Measurements from ENCODE around the gene SLC16A3.

SLC16A3 gene

GRCh38 chr17:82235775-82236141 lies 6.9 kb downstream of the SLC16A3 start:
- Histone ChIP-seq H3K9ac (ENCODE audit: insufficient read length, low read depth) (peak overlapping the region; percentile 70), H3K9me3 (ENCODE audit: insufficient read depth, low read length) (no peaks in the 10 kb centered on the region), H3K36me3 (ENCODE audit: insufficient read depth, insufficient read length, low read length) (peaks cover 68% of the 10 kb centered on the region), H3K27me3 (ENCODE audit: insufficient read depth, insufficient read length) (no peaks in the 10 kb centered on the region), H3K4me3 (ENCODE audit: insufficient read length, low read depth) (no peak overlapping the region), H3K4me1 (ENCODE audit: insufficient read depth, insufficient read length) (peaks cover 55% of the 10 kb centered on the region)
- no peak for DNase-seq (ENCODE audit: low read depth, low spot score)
- TF ChIP-seq SUZ12 (IDR thresholded peaks at IDR 0.05; ENCODE audit: extremely low read depth, insufficient read depth, insufficient read length) (no peak), YY1 (IDR thresholded peaks at IDR 0.05; ENCODE audit: insufficient read depth, insufficient read length) (no peak), ZNF274 (IDR thresholded peaks at IDR 0.05; ENCODE audit: low read depth, low read length) (no peak)

GRCh38 chr17:82236142-82236971 lies 7.5 kb downstream of the SLC16A3 start:
- Histone ChIP-seq H3K9me3 (ENCODE audit: insufficient read depth, low read length) (no peaks in the 10 kb centered on the region), H3K9ac (ENCODE audit: insufficient read length, low read depth) (peak overlapping the region; percentile 70), H3K4me3 (ENCODE audit: insufficient read length, low read depth) (no peak overlapping the region), H3K4me1 (ENCODE audit: insufficient read depth, insufficient read length) (peaks cover 57% of the 10 kb centered on the region), H3K27me3 (ENCODE audit: insufficient read depth, insufficient read length) (no peaks in the 10 kb centered on the region), H3K36me3 (ENCODE audit: insufficient read depth, insufficient read length, low read length) (peaks cover 74% of the 10 kb centered on the region)
- no peak for DNase-seq (ENCODE audit: low read depth, low spot score)
- TF ChIP-seq YY1 (IDR thresholded peaks at IDR 0.05; ENCODE audit: insufficient read depth, insufficient read length) = no peak
- TF ChIP-seq ZNF274 (IDR thresholded peaks at IDR 0.05; ENCODE audit: low read depth, low read length) = no peak
- no peak for TF ChIP-seq SUZ12 (IDR thresholded peaks at IDR 0.05; ENCODE audit: extremely low read depth, insufficient read depth, insufficient read length)

GRCh38 chr17:82237083-82237745 lies 8.4 kb downstream of the SLC16A3 start:
- H3K36me3 ChIP-seq (ENCODE audit: insufficient read depth, insufficient read length, low read length) = peaks cover 81% of the 10 kb centered on the region
- no peak for TF ChIP-seq ZNF274 (IDR thresholded peaks at IDR 0.05; ENCODE audit: low read depth, low read length)
- TF ChIP-seq SUZ12 (IDR thresholded peaks at IDR 0.05; ENCODE audit: extremely low read depth, insufficient read depth, insufficient read length) = no peak
- no peak for TF ChIP-seq YY1 (IDR thresholded peaks at IDR 0.05; ENCODE audit: insufficient read depth, insufficient read length)
- no peak overlapping the region for H3K4me3 ChIP-seq (ENCODE audit: insufficient read length, low read depth)
- no peaks in the 10 kb centered on the region for H3K27me3 ChIP-seq (ENCODE audit: insufficient read depth, insufficient read length)
- no peak for DNase-seq (ENCODE audit: low read depth, low spot score)
- H3K9ac ChIP-seq (ENCODE audit: insufficient read length, low read depth) = no peak overlapping the region
- H3K9me3 ChIP-seq (ENCODE audit: insufficient read depth, low read length) = no peaks in the 10 kb centered on the region
- peaks cover 61% of the 10 kb centered on the region for H3K4me1 ChIP-seq (ENCODE audit: insufficient read depth, insufficient read length)

GRCh38 chr17:82237746-82238471 lies 9.1 kb downstream of the SLC16A3 start:
- Histone ChIP-seq H3K4me3 (ENCODE audit: insufficient read length, low read depth) (no peak overlapping the region), H3K9ac (ENCODE audit: insufficient read length, low read depth) (no peak overlapping the region), H3K36me3 (ENCODE audit: insufficient read depth, insufficient read length, low read length) (peaks cover 85% of the 10 kb centered on the region), H3K27me3 (ENCODE audit: insufficient read depth, insufficient read length) (no peaks in the 10 kb centered on the region), H3K4me1 (ENCODE audit: insufficient read depth, insufficient read length) (peaks cover 63% of the 10 kb centered on the region), H3K9me3 (ENCODE audit: insufficient read depth, low read length) (no peaks in the 10 kb centered on the region)
- DNase-seq (ENCODE audit: low read depth, low spot score) = no peak
- no peak for TF ChIP-seq SUZ12 (IDR thresholded peaks at IDR 0.05; ENCODE audit: extremely low read depth, insufficient read depth, insufficient read length)
- TF ChIP-seq YY1 (IDR thresholded peaks at IDR 0.05; ENCODE audit: insufficient read depth, insufficient read length) = no peak
- TF ChIP-seq ZNF274 (IDR thresholded peaks at IDR 0.05; ENCODE audit: low read depth, low read length) = no peak

GRCh38 chr17:82238472-82239201 lies 9.8 kb downstream of the SLC16A3 start:
- H3K27me3 ChIP-seq (ENCODE audit: insufficient read depth, insufficient read length) = no peaks in the 10 kb centered on the region
- no peak overlapping the region for H3K4me3 ChIP-seq (ENCODE audit: insufficient read length, low read depth)
- H3K4me1 ChIP-seq (ENCODE audit: insufficient read depth, insufficient read length) = peaks cover 62% of the 10 kb centered on the region
- DNase-seq (ENCODE audit: low read depth, low spot score) = no peak
- TF ChIP-seq ZNF274 (IDR thresholded peaks at IDR 0.05; ENCODE audit: low read depth, low read length) = no peak
- no peak for TF ChIP-seq SUZ12 (IDR thresholded peaks at IDR 0.05; ENCODE audit: extremely low read depth, insufficient read depth, insufficient read length)
- TF ChIP-seq YY1 (IDR thresholded peaks at IDR 0.05; ENCODE audit: insufficient read depth, insufficient read length) = no peak
- peaks cover 85% of the 10 kb centered on the region for H3K36me3 ChIP-seq (ENCODE audit: insufficient read depth, insufficient read length, low read length)
- no peak overlapping the region for H3K9ac ChIP-seq (ENCODE audit: insufficient read length, low read depth)
- H3K9me3 ChIP-seq (ENCODE audit: insufficient read depth, low read length) = no peaks in the 10 kb centered on the region

- peaks cover 57% of the 10 kb centered on the region for H3K4me1 ChIP-seq (ENCODE audit: insufficient read depth, insufficient read length)
- no peaks in the 10 kb centered on the region; the same call in 1 of the 2 replicates for H3K9me3 ChIP-seq (ENCODE audit: insufficient read depth, low read length)
- peaks cover 93% of the 10 kb centered on the region for H3K36me3 ChIP-seq (ENCODE audit: insufficient read depth, insufficient read length, low read length)
- no peaks in the 10 kb centered on the region for H3K27me3 ChIP-seq (ENCODE audit: insufficient read depth, insufficient read length)
- no peak for DNase-seq (ENCODE audit: low read depth, low spot score)
- TF ChIP-seq ZNF274 (IDR thresholded peaks at IDR 0.05; ENCODE audit: low read depth, low read length) = no peak
- TF ChIP-seq SUZ12 (IDR thresholded peaks at IDR 0.05; ENCODE audit: extremely low read depth, insufficient read depth, insufficient read length) = no peak
- TF ChIP-seq YY1 (IDR thresholded peaks at IDR 0.05; ENCODE audit: insufficient read depth, insufficient read length) = no peak
- H3K4me3 ChIP-seq (ENCODE audit: insufficient read length, low read depth) = no peak overlapping the region
- no peak overlapping the region for H3K9ac ChIP-seq (ENCODE audit: insufficient read length, low read depth)
Measured at GRCh38 chr17:82239401-82239925, 10.6 kb downstream of the SLC16A3 start.
